Thyroid gland (tissue), 4 donors: ENCODE measurements around the gene METTL6. TPM values are rescaled to one million over a fixed set of nuclear protein-coding genes. Genes with fewer than 3 reads are reported as not detected.

ENCODE experiments used
- DNase-seq, 2 donors: peaks; one replicate each; pipeline ENCODE4 v3.0.0-alpha.2; 2019
- H3K27ac ChIP-seq, 3 donors: fragments of 200-600 bp; sonication (generic); 1 replicate in 2 of 3; 2 replicates in 1 of 3; pipeline ENCODE4 v1.5.1; 2016 to 2019; ENCODE audit warnings: mild to moderate bottlenecking in 1 of 3, moderate library complexity in 1 of 3
- H3K27me3 ChIP-seq: fragments of 200-600 bp; sonication (generic); one replicate; pipeline ENCODE4 v1.5.1; 2019
- H3K36me3 ChIP-seq, 2 donors: fragments of 200-600 bp; sonication (generic); one replicate each; pipeline ENCODE4 v1.5.1; 2016 to 2019
- H3K4me1 ChIP-seq, 2 donors: fragments of 200-600 bp; sonication (generic); one replicate each; pipeline ENCODE4 v1.5.1; 2017 to 2019
- H3K4me3 ChIP-seq, 3 donors: fragments of 200-600 bp; sonication (generic); replicated peaks in 1 of 3; 1 replicate in 2 of 3; 2 replicates in 1 of 3; pipeline ENCODE4 v1.5.1; 2016; ENCODE audit warnings: mild to moderate bottlenecking in 1 of 3
- H3K9me3 ChIP-seq: fragments of 200-600 bp; sonication (generic); one replicate; pipeline ENCODE4 v1.5.1; 2017
- CTCF ChIP-seq, 6 experiments: fragments of 200-600 bp in 3 of 6; fragments of 450-650 bp in 3 of 6; sonication (generic) in 3 of 6; IDR thresholded peaks; one replicate each; pipeline ENCODE4 v1.5.1; 2016 to 2019; ENCODE audit warnings: antibody characterized with exemption in 6 of 6, mild to moderate bottlenecking in 2 of 6, inconsistent platforms in 1 of 6, moderate library complexity in 1 of 6
- POLR2A ChIP-seq, 2 donors: fragments of 450-650 bp; IDR thresholded peaks; one replicate each; pipeline ENCODE4 v1.6.1; 2017; ENCODE audit warnings: antibody characterized with exemption in 2 of 2, mild to moderate bottlenecking in 2 of 2, moderate library complexity in 1 of 2
- WGBS, 2 donors: methylation state at CpG; one replicate each; pipeline ENCODE4 v1.1.5; 2017; 5-methylcytosine and 5-hydroxymethylcytosine counted together
- intact Hi-C: fragments of 100-400 bp; cut with DNase I; formaldehyde crosslinking; loops from one replicate; pipeline ENCODE4 v1.15.1; 2023
- total RNA-seq, 4 donors: library from RNA; depleted of rRNA; stranded (reverse); fragments of >200 nt; gene quantifications; one replicate each; pipeline ENCODE4 v1.2.3, GENCODE V29; 2016

Gene METTL6
- total RNA-seq, 4 donors from 2014 or later = 20.2 to 20.8 (median 20.5) TPM

GRCh38 chr3:15440891-15441290 lies 13.5 kb upstream of the METTL6 start:
- H3K4me1 ChIP-seq = peaks cover 0 to 4% of the 10 kb centered on the region in 2 donors
- no peak for TF ChIP-seq CTCF (IDR thresholded peaks at IDR 0.05)
- TF ChIP-seq POLR2A (IDR thresholded peaks at IDR 0.05) = no peak

GRCh38 chr3:15439476-15439875 lies 12.1 kb upstream of the METTL6 start:
- Histone ChIP-seq H3K27me3 (no peaks in the 10 kb centered on the region), H3K27ac (no peak overlapping the region), H3K9me3 (no peaks in the 10 kb centered on the region), H3K36me3 (peaks cover 58 to 68% of the 10 kb centered on the region in 2 donors), H3K4me1 (peaks cover 0 to 4% of the 10 kb centered on the region in 2 donors), H3K4me3 (no peak overlapping the region)
- peak; percentile 4 to 28 for DNase-seq
- TF ChIP-seq CTCF (IDR thresholded peaks at IDR 0.05) (no peak), POLR2A (IDR thresholded peaks at IDR 0.05) (no peak)
- intact Hi-C loops = no loop called here

More at GRCh38 chr3:15440891-15441290, 13.5 kb upstream of the METTL6 start:
- Histone ChIP-seq H3K36me3 (peaks cover 47 to 55% of the 10 kb centered on the region in 2 donors), H3K27ac (no peak overlapping the region), H3K9me3 (no peaks in the 10 kb centered on the region), H3K4me3 (no peak overlapping the region), H3K27me3 (no peaks in the 10 kb centered on the region)
- WGBS, 2 donors = 65 to 84% methylated on average over 4 of the region's 4 CpGs
- intact Hi-C loops = no loop called here
- DNase-seq = no peak

GRCh38 chr3:15438983-15439382 lies 11.6 kb upstream of the METTL6 start:
- Histone ChIP-seq H3K4me1 (peaks cover 0 to 2% of the 10 kb centered on the region in 2 donors), H3K27me3 (no peaks in the 10 kb centered on the region), H3K9me3 (no peaks in the 10 kb centered on the region), H3K27ac (no peak overlapping the region), H3K36me3 (peaks cover 62 to 73% of the 10 kb centered on the region in 2 donors), H3K4me3 (no peak overlapping the region)
- no peak for DNase-seq
- WGBS, 2 donors = 81 to 94% methylated on average over 4 of the region's 4 CpGs
- no peak for TF ChIP-seq POLR2A (IDR thresholded peaks at IDR 0.05)
- TF ChIP-seq CTCF (IDR thresholded peaks at IDR 0.05) = no peak
- intact Hi-C loops = no loop called here

GRCh38 chr3:15436246-15436645 lies 8.9 kb upstream of the METTL6 start:
- no peak for DNase-seq
- TF ChIP-seq CTCF (IDR thresholded peaks at IDR 0.05) (no peak), POLR2A (IDR thresholded peaks at IDR 0.05) (no peak)
- intact Hi-C loops = no loop called here

GRCh38 chr3:15434756-15435155 lies 7.4 kb upstream of the METTL6 start:
- H3K27me3 ChIP-seq = no peaks in the 10 kb centered on the region
- 95 to 96% methylated on average over 4 of the region's 4 CpGs for WGBS, 2 donors
- H3K4me1 ChIP-seq = no peaks in the 10 kb centered on the region
- H3K27ac ChIP-seq = no peak overlapping the region
- TF ChIP-seq POLR2A (IDR thresholded peaks at IDR 0.05) = no peak
- no peak for TF ChIP-seq CTCF (IDR thresholded peaks at IDR 0.05)
- peaks cover 50 to 57% of the 10 kb centered on the region in 2 donors for H3K36me3 ChIP-seq
- no peak for DNase-seq
- H3K9me3 ChIP-seq = no peaks in the 10 kb centered on the region
- no peak overlapping the region for H3K4me3 ChIP-seq
- intact Hi-C loops = no loop called here

More at GRCh38 chr3:15436246-15436645, 8.9 kb upstream of the METTL6 start:
- H3K36me3 ChIP-seq = peaks cover 57 to 70% of the 10 kb centered on the region in 2 donors
- no peaks in the 10 kb centered on the region for H3K9me3 ChIP-seq
- no peaks in the 10 kb centered on the region for H3K4me1 ChIP-seq
- H3K4me3 ChIP-seq = no peak overlapping the region
- 96 to 99% methylated on average over 6 of the region's 6 CpGs for WGBS, 2 donors
- no peak overlapping the region for H3K27ac ChIP-seq
- no peaks in the 10 kb centered on the region for H3K27me3 ChIP-seq
